ENCODE measurements around the gene CCL26.

CCL26 gene

DNA sequence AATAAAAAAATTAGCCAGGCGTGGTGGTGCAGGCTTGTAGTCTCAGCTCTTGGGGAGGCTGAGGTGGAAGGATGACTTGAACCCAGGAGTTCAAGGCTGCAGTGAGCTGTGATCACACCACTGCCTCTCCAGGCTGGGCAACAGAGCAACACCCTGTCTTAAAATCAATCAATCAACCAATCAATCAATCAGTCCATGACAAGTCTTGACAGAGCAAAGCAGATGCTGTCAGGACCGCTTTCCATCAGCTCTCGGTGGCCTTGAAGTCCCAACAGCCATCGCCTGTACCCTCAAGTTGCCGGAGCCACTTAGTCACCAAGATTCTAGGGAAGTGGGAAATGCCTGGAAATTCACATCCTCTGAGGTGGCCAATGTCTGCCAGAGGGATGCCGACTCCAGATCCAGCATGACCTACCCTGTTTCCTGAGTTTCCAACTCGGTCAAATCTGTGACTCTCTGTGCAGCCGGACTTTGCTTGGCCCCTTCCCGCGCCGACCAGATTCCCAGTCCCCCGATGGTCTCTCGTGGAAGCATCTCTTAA, 42.5 kb upstream of the CCL26 start:
- no peak overlapping the region for H3K4me3 ChIP-seq
- no peak overlapping the region for H3K27ac ChIP-seq
- TF ChIP-seq CTCF (IDR thresholded peaks at IDR 0.05) = no peak
- DNase-seq (ENCODE audit: low spot score) = no peak

DNA sequence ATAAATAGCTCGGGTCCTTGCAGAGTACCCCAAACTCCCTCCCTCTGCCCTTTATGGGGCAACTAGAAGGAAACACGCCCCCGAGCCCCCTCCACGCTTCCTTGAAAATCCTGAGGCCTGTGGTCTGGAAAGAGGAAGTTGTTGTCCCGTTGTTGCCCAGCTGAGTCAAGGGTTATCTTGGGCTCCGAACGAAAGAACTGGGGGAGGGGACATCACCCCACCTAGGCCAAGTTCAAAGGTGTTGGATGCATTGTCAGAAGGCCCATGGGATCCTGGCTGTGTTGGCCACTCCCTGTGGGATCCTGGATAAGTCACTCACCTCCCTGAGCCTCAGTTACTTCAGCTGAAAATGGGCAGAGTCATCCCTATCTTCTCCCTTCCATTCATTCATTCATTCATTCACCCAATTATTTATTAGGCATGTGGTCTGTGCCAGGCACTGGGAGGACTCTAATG, 41.8 kb upstream of the CCL26 start, which contains the start of gene CCL24:
Gene CCL24, minus strand, starts transcription at position 26 of the 456 bp plus-strand sequence. CDS start 91 bp downstream, outside the sequence.
- no peak within 1 kb of the TSS for H3K4me3 ChIP-seq
- TF ChIP-seq CTCF (IDR thresholded peaks at IDR 0.05) = no peak
- H3K27ac ChIP-seq = no peak within 1 kb of the TSS
- DNase-seq (ENCODE audit: low spot score) = no peak

GRCh38 chr7:75813084-75813483, 41.1 kb upstream of the CCL26 start:
- no peak for TF ChIP-seq CTCF (IDR thresholded peaks at IDR 0.05)
- no peak for DNase-seq (ENCODE audit: low spot score)
- Histone ChIP-seq H3K4me3 (no peak overlapping the region), H3K27ac (no peak overlapping the region)

GRCh38 chr7:75811894-75812678, 40.1 kb upstream of the CCL26 start:
- Histone ChIP-seq H3K27ac (no peak overlapping the region), H3K4me3 (no peak overlapping the region)
- TF ChIP-seq CTCF (IDR thresholded peaks at IDR 0.05) = no peak
- DNase-seq (ENCODE audit: low spot score) = no peak

DNA sequence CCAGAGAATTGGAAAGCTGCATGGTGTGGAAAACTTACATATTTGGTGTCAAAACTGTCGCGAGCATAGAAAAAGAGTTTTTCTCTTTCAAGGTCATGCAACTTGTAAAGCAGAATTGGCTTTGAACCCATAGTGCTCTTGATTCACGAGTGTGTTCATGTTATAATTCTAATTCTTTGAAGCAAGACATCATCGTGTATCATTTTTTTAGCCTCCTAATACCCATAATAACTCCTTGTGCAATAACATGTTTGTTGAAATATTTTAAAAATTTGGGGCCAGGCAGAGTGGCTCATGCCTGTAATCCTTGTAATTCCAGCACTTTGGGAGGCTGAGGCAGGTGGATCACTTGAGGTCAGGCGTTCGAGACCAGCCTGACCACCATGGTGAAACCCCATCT, 37.4 kb upstream of the CCL26 start:
- no peak overlapping the region for H3K4me3 ChIP-seq
- TF ChIP-seq CTCF (IDR thresholded peaks at IDR 0.05) = no peak
- no peak for DNase-seq (ENCODE audit: low spot score)
- H3K27ac ChIP-seq = no peak overlapping the region

DNA sequence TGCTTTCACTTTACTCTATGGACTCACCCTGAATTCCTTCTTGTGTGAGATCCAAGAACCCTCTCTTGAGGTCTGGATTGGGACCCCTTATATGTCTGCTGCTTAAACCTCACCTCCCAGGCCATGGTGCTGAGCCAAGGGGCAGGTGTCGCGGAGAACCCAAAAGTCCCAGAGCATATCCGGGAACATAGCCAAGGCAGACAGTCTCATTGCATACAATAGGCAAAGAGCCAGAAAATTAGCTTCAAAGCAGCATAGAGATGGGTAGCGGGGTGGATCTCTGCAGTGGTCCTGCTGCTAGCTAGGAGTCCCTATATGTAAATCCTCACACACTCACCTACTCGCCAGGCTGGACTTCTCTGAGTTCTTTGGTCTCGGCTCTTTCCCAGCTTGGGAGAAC, 36.1 kb upstream of the CCL26 start:
- no peak for DNase-seq (ENCODE audit: low spot score)
- no peak for TF ChIP-seq CTCF (IDR thresholded peaks at IDR 0.05)
- Histone ChIP-seq H3K4me3 (no peak overlapping the region), H3K27ac (no peak overlapping the region)

DNA sequence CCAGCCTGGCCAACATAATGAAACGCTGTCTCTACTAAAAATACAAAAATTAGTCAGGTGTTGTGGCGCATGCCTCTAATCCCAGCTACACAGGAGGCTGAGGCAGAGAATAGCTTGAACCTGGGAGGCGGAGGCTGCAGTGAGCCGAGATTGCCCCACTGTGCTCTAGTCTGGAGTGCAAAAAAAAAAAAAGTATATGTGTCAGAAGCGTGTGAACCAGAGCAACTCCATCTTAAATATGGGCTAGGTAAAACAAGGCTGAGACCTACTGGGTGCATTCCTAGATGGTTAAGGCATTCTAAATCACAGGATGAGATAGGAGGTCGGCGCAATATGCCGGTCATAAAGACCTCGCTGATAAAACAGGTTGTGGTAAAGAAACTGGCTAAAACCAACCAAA, 35.4 kb upstream of the CCL26 start:
- Histone ChIP-seq H3K4me3 (no peak overlapping the region), H3K27ac (no peak overlapping the region)
- TF ChIP-seq CTCF (IDR thresholded peaks at IDR 0.05) = no peak
- DNase-seq (ENCODE audit: low spot score) = no peak
